Measurements from ENCODE around the gene RGR. TPM values are rescaled to one million over a fixed set of nuclear protein-coding genes. Genes with fewer than 3 reads are reported as not detected.
A peak's percentile ranks its signal among the peaks of the same experiment; 100 is the strongest.

Gene RGR
- total RNA-seq, 1 donor from 2014 or later: 2.4 TPM

GRCh38 chr10:84288151-84288550, 43.3 kb downstream of the RGR start:
- intact Hi-C loops (cut with DNase I): no loop called here
- ATAC-seq (no peak), DNase-seq (ENCODE audit: low spot score) (no peak)

- DNase-seq (ENCODE audit: low spot score): no peak
- ATAC-seq: no peak
- intact Hi-C loops (cut with DNase I): no loop called here
Observed at GRCh38 chr10:84289521-84290200, 44.8 kb downstream of the RGR start.

GRCh38 chr10:84290235-84290634, 45.4 kb downstream of the RGR start:
- intact Hi-C loops (cut with DNase I): no loop called here
- DNase-seq (ENCODE audit: low spot score) (no peak), ATAC-seq (no peak)

- ATAC-seq: no peak
- intact Hi-C loops (cut with DNase I): no loop called here
- no peak for DNase-seq (ENCODE audit: low spot score)
Observed at GRCh38 chr10:84291384-84291783, 46.5 kb downstream of the RGR start.

- ATAC-seq: no peak
- no peak for DNase-seq (ENCODE audit: low spot score)
- intact Hi-C loops (cut with DNase I): no loop called here
Observed at GRCh38 chr10:84292502-84292901, 47.6 kb downstream of the RGR start.

GRCh38 chr10:84293171-84293570, 48.3 kb downstream of the RGR start:
- intact Hi-C loops (cut with DNase I): no loop called here
- no peak for ATAC-seq
- no peak for DNase-seq (ENCODE audit: low spot score)

- intact Hi-C loops (cut with DNase I): no loop called here
- ATAC-seq: no peak
- no peak for DNase-seq (ENCODE audit: low spot score)
Observed at GRCh38 chr10:84293574-84294016, 48.7 kb downstream of the RGR start.

GRCh38 chr10:84294766-84295447, 50.1 kb downstream of the RGR start:
- ATAC-seq (no peak), DNase-seq (ENCODE audit: low spot score) (no peak)
- intact Hi-C loops (cut with DNase I): no loop called here

GRCh38 chr10:84296091-84296981, 51.5 kb downstream of the RGR start:
- ATAC-seq: no peak
- intact Hi-C loops (cut with DNase I): no loop called here

GRCh38 chr10:84298057-84298456, 53.2 kb downstream of the RGR start:
- ATAC-seq: no peak
- DNase-seq (ENCODE audit: low spot score): no peak
- intact Hi-C loops (cut with DNase I): no loop called here

More at GRCh38 chr10:84296091-84296981, 51.5 kb downstream of the RGR start:
- no peak for DNase-seq (ENCODE audit: low spot score)

- ATAC-seq (no peak), DNase-seq (ENCODE audit: low spot score) (no peak)
- intact Hi-C loops (cut with DNase I): no loop called here
Observed at GRCh38 chr10:84302223-84302622, 57.4 kb downstream of the RGR start.

- DNase-seq (ENCODE audit: low spot score) (no peak), ATAC-seq (no peak)
- intact Hi-C loops (cut with DNase I): no loop called here
Observed at GRCh38 chr10:84306751-84307384, 62.0 kb downstream of the RGR start.

- no peak for ATAC-seq
- intact Hi-C loops (cut with DNase I): no loop called here
- no peak for DNase-seq (ENCODE audit: low spot score)
Observed at GRCh38 chr10:84308021-84308420, 63.2 kb downstream of the RGR start.

- intact Hi-C loops (cut with DNase I): no loop called here
- DNase-seq (ENCODE audit: low spot score): no peak
- ATAC-seq: peak; percentile 50
Observed at GRCh38 chr10:84308481-84309304, 63.8 kb downstream of the RGR start.

Other genes starting within 250 kb of the RGR start
- gene GHITM, start 105.5 kb upstream of the RGR start, total RNA-seq: 77.8 TPM
- not detected for gene GPR15LG, start 71.3 kb upstream of the RGR start, total RNA-seq
- 2.0 TPM for gene CDHR1, start 50.5 kb upstream of the RGR start, total RNA-seq
- not detected for gene LRIT2, start 19.5 kb upstream of the RGR start, total RNA-seq
- gene LRIT1, start 3.5 kb upstream of the RGR start, total RNA-seq: not detected
- gene CCSER2, start 83.5 kb downstream of the RGR start, total RNA-seq: 136 TPM